KBM-7 (cell line): ENCODE data around the gene GTF2F1.

Experiments used
- DNase-seq: peaks from one replicate; pipeline ENCODE4 v3.0.0-alpha.2; 2015
- in situ Hi-C: fragments of 300-500 bp; cut with MboI; formaldehyde crosslinking; loops from 2 replicates; pipeline ENCODE4 v1.14.3; 2020; ENCODE audit warnings: low sequenced_read_pairs, low pct_unique_long_range_greater_than_20kb, mixed read lengths

Gene GTF2F1

GRCh38 chr19:6393983-6394412, 1.0 kb upstream of the GTF2F1 start:
- in situ Hi-C loops, result no loop called here
- no peak for DNase-seq

DNA sequence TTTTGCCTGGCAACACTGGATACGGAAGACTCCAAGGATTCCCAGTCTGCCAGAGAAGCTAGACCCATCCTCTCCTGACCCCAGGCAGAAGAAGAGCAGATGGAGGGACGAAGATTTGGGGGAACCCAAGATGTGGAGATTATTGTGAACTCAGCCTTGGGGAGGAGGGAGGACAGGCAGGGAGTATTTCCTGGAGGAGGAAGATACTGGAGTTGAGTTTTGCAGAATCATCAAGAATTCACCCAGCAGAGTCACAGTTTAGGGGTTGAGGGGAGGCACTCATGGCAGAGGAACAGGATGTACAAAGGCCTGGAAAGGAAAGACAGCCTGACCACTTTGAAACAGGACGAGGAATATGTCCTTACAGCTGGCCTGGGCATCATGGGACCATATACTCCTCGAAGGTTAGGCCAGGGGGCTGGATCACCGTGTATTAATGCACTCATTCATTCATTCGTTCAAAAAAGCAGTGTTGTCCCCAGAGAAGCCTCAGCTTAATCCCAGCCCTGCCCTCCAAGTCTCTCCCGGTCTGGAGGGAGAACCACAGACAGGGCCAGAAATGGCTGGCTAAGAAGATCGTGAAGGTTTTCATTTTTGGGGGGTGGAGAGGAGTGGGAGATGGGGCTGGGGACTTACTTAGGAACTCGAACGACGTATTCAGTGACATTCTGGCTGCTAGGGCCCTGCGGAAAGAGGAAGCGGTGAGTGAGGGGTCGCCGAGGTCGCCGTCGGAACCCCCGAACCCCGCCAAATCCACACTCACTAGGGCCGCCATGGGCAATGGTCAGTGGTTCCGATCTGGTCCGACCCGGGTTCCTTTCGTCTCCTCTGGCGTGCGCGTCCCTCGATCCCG, 517 bp downstream of the GTF2F1 start:
- no peak for DNase-seq
- in situ Hi-C loops, result no loop called here

GRCh38 chr19:6387372-6387771, 5.6 kb downstream of the GTF2F1 start:
- no peak for DNase-seq
- in situ Hi-C loops, result no loop called here

- in situ Hi-C loops, result no loop called here
- no peak for DNase-seq
Measured at GRCh38 chr19:6384381-6384780, 8.6 kb downstream of the GTF2F1 start.

DNA sequence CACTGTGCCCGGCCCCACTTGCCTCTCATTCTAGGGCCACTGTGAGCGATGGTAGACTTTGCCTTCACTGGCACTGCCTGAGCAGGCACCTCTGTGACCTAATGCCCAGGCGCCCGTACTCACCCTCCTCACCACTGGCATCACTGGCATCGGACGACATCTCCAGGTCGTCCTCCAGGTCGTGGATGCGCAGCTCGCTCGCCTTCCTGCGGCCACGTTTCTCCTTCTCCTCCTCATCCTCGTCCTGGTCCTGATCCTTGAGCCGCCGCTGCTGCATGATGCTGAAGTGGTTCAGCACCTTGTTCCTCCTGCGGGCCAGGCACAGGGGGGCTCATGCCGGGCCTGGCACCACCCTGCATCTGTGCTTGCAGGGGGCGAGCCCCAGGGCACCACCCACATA, 9.8 kb downstream of the GTF2F1 start:
- in situ Hi-C loops, result no loop called here
- DNase-seq, result no peak

DNA sequence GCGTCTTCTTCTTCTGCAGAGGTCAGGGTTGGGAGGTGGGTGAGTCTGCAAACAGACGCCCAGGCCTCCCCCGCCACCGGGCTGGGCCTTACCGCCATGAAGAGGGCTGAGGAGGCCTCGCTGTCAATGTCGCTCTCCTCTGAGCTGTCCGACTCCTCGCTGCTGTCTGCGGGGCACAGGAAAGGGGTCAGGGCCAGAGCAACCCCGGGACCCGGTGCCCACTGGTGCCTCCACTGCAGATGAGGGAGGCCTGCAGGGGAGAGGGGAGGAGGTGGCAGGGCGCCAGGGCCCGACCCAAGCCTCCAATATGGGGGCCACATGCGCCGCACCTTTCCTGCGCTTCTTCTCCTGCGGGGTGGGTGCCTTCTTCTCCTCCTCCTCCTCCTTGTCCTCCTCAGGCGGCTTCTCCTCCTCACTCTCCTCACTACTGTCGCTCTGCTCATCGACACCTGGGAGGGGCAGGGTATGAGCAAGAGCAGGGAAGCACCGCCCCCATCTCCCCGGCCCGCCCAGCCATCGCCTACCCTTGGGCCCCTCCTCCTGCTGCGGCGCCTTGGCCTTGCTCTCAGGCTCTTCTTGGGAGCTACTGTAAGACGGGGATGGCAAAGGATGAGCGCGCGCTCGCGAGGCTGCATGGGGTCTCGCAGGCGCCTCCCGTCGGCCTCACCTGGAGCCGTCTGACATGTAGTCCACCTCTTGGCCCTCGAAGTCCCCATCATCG, 11.8 kb downstream of the GTF2F1 start:
- in situ Hi-C loops, result no loop called here
- no peak for DNase-seq

DNA sequence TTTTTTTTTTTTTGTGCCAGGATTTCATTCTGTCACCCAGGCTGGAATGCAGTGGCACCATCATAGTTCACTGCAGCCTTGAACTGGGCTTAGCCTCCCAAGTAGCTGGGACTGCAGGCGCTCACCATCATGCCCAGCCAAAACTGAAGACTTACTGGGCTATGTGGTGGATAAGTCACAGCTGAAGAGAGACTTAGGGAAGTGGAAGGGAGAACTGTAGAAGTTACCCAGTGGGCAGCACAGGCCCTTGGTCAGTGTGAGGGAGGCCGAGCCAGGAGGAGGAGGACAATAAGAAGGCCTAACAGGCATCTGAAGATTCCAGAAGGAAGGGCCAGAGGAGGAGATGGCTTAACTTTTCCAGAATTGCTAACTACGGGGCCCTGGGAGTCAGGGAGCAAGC, 13.2 kb downstream of the GTF2F1 start:
- in situ Hi-C loops, result no loop called here
- DNase-seq, result no peak

DNA sequence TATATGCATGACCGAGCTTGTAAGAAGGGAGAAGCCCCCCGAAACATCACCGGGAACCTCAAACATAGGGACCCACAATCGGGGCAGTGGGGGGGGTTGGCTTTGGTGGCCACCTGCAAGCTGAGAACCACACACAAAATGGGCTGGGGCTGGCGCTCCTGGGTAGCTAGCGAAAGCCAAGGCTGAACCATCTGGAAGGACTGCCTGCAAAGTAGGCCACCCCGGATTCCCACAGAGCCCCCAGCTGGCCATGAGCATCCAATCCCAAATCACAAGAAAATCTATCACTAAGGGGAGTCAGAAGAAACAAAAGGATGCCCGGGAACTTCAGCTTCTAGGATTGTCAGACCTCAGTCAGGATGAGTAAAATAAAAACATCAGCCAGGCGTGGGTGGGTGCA, 14.5 kb downstream of the GTF2F1 start:
- no peak for DNase-seq
- in situ Hi-C loops, result no loop called here

GRCh38 chr19:6378041-6378440, 14.9 kb downstream of the GTF2F1 start:
- in situ Hi-C loops, result no loop called here
- DNase-seq, result no peak

GRCh38 chr19:6376512-6377190, 16.3 kb downstream of the GTF2F1 start:
- no peak for DNase-seq
- in situ Hi-C loops, result no loop called here

GRCh38 chr19:6375411-6376010, 17.5 kb downstream of the GTF2F1 start, which contains the start of gene PSPN:
PSPN (minus strand) TSS chr19:6375933; CDS start chr19:6375849, 84 bp downstream.
- DNase-seq, result no peak
- in situ Hi-C loops, result no loop called here

DNA sequence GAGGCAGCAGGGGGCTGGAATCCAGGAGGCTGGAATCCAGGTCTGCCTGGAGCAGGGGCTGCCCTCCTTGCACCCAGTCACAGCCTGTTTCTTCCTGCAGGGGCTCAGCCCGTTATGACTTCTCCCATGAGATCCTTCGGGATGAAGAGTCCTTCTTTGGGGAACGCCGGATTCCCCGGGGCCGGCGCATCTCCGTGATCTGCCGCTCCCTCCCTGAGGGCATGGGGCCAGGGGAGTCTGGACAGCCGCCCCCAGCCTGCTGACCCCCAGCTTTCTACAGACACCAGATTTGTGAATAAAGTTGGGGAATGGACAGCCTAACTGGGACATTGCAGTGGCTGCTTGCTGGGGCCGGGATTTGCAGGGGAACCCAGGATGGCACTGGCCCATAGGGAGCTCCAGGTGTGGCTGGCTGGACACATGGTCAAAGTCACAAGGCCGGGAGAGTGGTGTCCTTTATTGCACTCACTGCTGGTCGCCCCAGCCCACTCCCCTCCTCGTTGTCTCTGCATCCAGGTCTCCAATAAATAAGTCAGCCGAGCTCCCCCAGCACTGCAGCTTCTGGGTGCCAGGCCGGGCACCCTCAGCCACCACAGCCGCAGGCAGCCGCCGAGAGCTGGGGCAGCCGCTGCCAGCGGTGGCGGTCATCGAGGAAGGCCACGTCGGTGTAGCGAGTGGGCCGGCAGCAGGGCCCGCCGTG, 18.1 kb downstream of the GTF2F1 start:
- in situ Hi-C loops, result no loop called here
- no peak for DNase-seq

- in situ Hi-C loops, result no loop called here
- no peak for DNase-seq
Measured at GRCh38 chr19:6374161-6374709, 18.7 kb downstream of the GTF2F1 start.

DNA sequence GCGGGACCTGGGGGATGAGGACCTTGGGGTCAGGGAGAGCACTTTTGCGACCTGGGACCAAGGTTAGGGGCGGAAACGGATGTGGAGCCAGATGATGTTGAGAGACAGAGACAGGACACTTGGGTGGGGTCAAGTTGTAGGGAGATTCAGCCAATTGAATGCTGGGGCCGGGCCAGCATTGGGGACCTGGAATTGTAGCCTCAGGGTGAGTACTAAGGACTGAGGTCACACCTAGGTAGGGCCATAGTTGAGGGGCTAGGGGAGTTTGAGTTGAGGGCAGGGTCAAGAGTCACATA, 19.2 kb downstream of the GTF2F1 start:
- in situ Hi-C loops, result no loop called here
- no peak for DNase-seq

- in situ Hi-C loops, result no loop called here
- peak; percentile 89 for DNase-seq
Measured at GRCh38 chr19:6373096-6373812, 19.7 kb downstream of the GTF2F1 start.

GRCh38 chr19:6372594-6373095, 20.3 kb downstream of the GTF2F1 start, which contains the start of gene ALKBH7:
ALKBH7 (plus strand) TSS chr19:6372794; CDS start chr19:6372821, 27 bp downstream.
- in situ Hi-C loops, result no loop called here
- peak; percentile 99 for DNase-seq

DNA sequence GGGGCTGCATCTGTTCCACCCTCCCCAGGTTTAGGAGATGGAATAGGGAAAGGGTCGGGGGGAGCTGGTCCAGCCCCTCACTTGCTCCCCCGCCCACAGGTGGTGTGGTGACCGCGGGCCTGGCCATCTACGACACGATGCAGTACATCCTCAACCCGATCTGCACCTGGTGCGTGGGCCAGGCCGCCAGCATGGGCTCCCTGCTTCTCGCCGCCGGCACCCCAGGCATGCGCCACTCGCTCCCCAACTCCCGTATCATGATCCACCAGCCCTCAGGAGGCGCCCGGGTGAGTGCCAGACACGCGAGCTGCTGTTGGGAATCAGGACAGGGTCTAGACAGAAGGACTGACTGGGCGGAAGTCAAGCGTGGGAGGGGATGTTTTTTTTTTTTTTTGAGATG, 28.6 kb downstream of the GTF2F1 start:
- in situ Hi-C loops, result no loop called here
- no peak for DNase-seq

DNA sequence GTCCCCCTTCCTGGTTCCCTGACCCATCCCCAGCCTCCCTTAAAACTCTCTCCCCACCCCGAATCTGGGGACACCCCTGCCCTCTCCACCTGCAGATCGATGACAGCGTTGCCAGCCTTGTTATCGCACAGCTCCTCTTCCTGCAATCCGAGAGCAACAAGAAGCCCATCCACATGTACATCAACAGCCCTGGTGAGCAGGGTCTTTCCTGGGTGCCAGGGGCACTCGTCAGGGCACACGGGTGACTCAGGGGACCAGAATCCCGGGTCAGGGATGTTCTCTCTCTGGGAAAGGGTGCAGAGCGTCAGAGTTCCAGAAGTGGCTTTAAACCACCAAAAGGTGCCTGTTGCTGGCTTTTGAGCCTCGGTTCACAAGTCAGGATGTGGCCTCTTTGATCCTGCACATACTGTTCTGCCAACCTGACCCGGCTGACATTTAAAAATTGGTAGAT, 30.6 kb downstream of the GTF2F1 start:
- in situ Hi-C loops, result no loop called here
- no peak for DNase-seq
